Stimulated activated CD4-positive, alpha-beta T cell treated with anti-CD3 and anti-CD28 coated beads, TNF-alpha, amount 100 ng/mL, for 48 hours (primary cell): ENCODE measurements around the gene CACNB2.

ENCODE experiments used
- DNase-seq, 3 donors: peaks; one replicate each; pipeline ENCODE4 v3.0.0-alpha.2; 2020; ENCODE audit warnings: low read depth in 3 of 3

CACNB2 gene

GRCh38 chr10:18450298-18450697, 310.1 kb downstream of the CACNB2 start:
- no peak for DNase-seq

GRCh38 chr10:18455086-18455884, 315.1 kb downstream of the CACNB2 start:
- no peak for DNase-seq

- no peak for DNase-seq
Measured at GRCh38 chr10:18456984-18457383, 316.8 kb downstream of the CACNB2 start.

GRCh38 chr10:18460032-18460431, 319.8 kb downstream of the CACNB2 start:
- DNase-seq, result no peak

GRCh38 chr10:18463673-18464211, 323.5 kb downstream of the CACNB2 start:
- DNase-seq, result no peak

- no peak for DNase-seq
Measured at GRCh38 chr10:18469125-18469524, 328.9 kb downstream of the CACNB2 start.

- no peak for DNase-seq
Measured at GRCh38 chr10:18472977-18473376, 332.8 kb downstream of the CACNB2 start.

GRCh38 chr10:18473424-18474117, 333.3 kb downstream of the CACNB2 start:
- DNase-seq, result no peak

- DNase-seq, result no peak
Measured at GRCh38 chr10:18474118-18474455, 333.9 kb downstream of the CACNB2 start.

- no peak for DNase-seq
Measured at GRCh38 chr10:18476076-18476647, 335.9 kb downstream of the CACNB2 start.

GRCh38 chr10:18478354-18478753, 338.1 kb downstream of the CACNB2 start:
- DNase-seq, result no peak

GRCh38 chr10:18479502-18479901, 339.3 kb downstream of the CACNB2 start:
- no peak for DNase-seq

- DNase-seq, result no peak
Measured at GRCh38 chr10:18483516-18484186, 343.4 kb downstream of the CACNB2 start.

GRCh38 chr10:18486438-18486837, 346.2 kb downstream of the CACNB2 start:
- DNase-seq, result no peak

GRCh38 chr10:18490755-18491154, 350.5 kb downstream of the CACNB2 start:
- no peak for DNase-seq

GRCh38 chr10:18497806-18498369, 357.7 kb downstream of the CACNB2 start:
- no peak for DNase-seq

GRCh38 chr10:18498998-18499397, 358.8 kb downstream of the CACNB2 start:
- no peak for DNase-seq

- no peak for DNase-seq
Measured at GRCh38 chr10:18500576-18500975, 360.4 kb downstream of the CACNB2 start.

GRCh38 chr10:18501198-18501597, 361.0 kb downstream of the CACNB2 start:
- peak in 1 of 3 donors; percentile 9 for DNase-seq

GRCh38 chr10:18501629-18502028, 361.4 kb downstream of the CACNB2 start:
- DNase-seq, result no peak

GRCh38 chr10:18504161-18504560, 363.9 kb downstream of the CACNB2 start:
- no peak for DNase-seq
